Astrocyte (in vitro differentiated cells and primary cell): ENCODE measurements around the gene FBXL14.

ENCODE experiments used
- CTCF ChIP-seq: IDR thresholded peaks from 2 replicates; pipeline ENCODE4 v1.5.1; 2011; ENCODE audit warnings: low read depth, mild to moderate bottlenecking, inconsistent platforms, low read length, moderate library complexity; ENCODE audit not compliant: insufficient read depth
- EZH2 ChIP-seq: IDR thresholded peaks from 2 replicates; pipeline ENCODE4 v1.6.1; 2012; ENCODE audit warnings: mild to moderate bottlenecking, low read length, inconsistent platforms; ENCODE audit not compliant: insufficient read depth

- TF ChIP-seq CTCF (no peak), EZH2 (no peak)
Observed at GRCh38 chr12:1575408-1576401, 18.7 kb downstream of the FBXL14 start.
